ENCODE results near the gene SFMBT2.

SFMBT2 gene

GRCh38 chr10:7365027-7365745, 45.6 kb downstream of the SFMBT2 start:
- Histone ChIP-seq H3K4me3 (no peak overlapping the region), H3K27ac (no peak overlapping the region)
- no peak for TF ChIP-seq CTCF (IDR thresholded peaks at IDR 0.05)
- DNase-seq (ENCODE audit: low spot score) = no peak

GRCh38 chr10:7364474-7364873, 46.4 kb downstream of the SFMBT2 start:
- DNase-seq (ENCODE audit: low spot score) = no peak
- TF ChIP-seq CTCF (IDR thresholded peaks at IDR 0.05) = no peak
- Histone ChIP-seq H3K27ac (no peak overlapping the region), H3K4me3 (no peak overlapping the region)

- no peak for TF ChIP-seq CTCF (IDR thresholded peaks at IDR 0.05)
- H3K27ac ChIP-seq = no peak overlapping the region
- no peak for DNase-seq (ENCODE audit: low spot score)
- no peak overlapping the region for H3K4me3 ChIP-seq
Measured at GRCh38 chr10:7363700-7364099, 47.1 kb downstream of the SFMBT2 start.

GRCh38 chr10:7362471-7362870, 48.4 kb downstream of the SFMBT2 start:
- H3K27ac ChIP-seq = no peak overlapping the region
- no peak for DNase-seq (ENCODE audit: low spot score)
- no peak for TF ChIP-seq CTCF (IDR thresholded peaks at IDR 0.05)
- H3K4me3 ChIP-seq = no peak overlapping the region

GRCh38 chr10:7361316-7361715, 49.5 kb downstream of the SFMBT2 start:
- TF ChIP-seq CTCF (IDR thresholded peaks at IDR 0.05) = no peak
- Histone ChIP-seq H3K4me3 (no peak overlapping the region), H3K27ac (no peak overlapping the region)
- no peak for DNase-seq (ENCODE audit: low spot score)

GRCh38 chr10:7359954-7360353, 50.9 kb downstream of the SFMBT2 start:
- no peak for DNase-seq (ENCODE audit: low spot score)
- TF ChIP-seq CTCF (IDR thresholded peaks at IDR 0.05) = no peak
- H3K4me3 ChIP-seq = no peak overlapping the region
- H3K27ac ChIP-seq = no peak overlapping the region

GRCh38 chr10:7359356-7359755, 51.5 kb downstream of the SFMBT2 start:
- no peak overlapping the region for H3K4me3 ChIP-seq
- no peak overlapping the region for H3K27ac ChIP-seq
- DNase-seq (ENCODE audit: low spot score) = no peak
- TF ChIP-seq CTCF (IDR thresholded peaks at IDR 0.05) = no peak

All from coronary artery (tissue), 2 donors.